Posterior vena cava (tissue), 2 donors: ENCODE measurements around the gene EIF3B. TPM values are rescaled to one million over a fixed set of nuclear protein-coding genes. Genes with fewer than 3 reads are reported as not detected.
"Not testable (repeated sequence)": the region's sequence is repeated elsewhere in the genome, so short reads cannot be mapped to it uniquely, and the experiment has no call there.

Experiments used
- DNase-seq: peaks from one replicate; pipeline ENCODE4 v3.0.0-alpha.2; 2020; ENCODE audit warnings: low spot score
- intact Hi-C, 2 donors: fragments of 100-400 bp; cut with DNase I; formaldehyde crosslinking; loops; one replicate each; pipeline versions ENCODE4 v1.14.1 to v1.14.2; 2022 to 2023
- total RNA-seq, 2 donors: library from RNA; stranded (reverse); fragmentation: NEBNext Ultra II Directional; extraction: Animal tissue kit (Norgen Biotek cat#: 25700); gene quantifications; one replicate each; pipeline ENCODE4 v1.2.1, GENCODE V29; 2021
- donor health status: DM: yes; HTN: yes; CAD: no.
- donor health status: DM: yes; HTN: yes; CAD: no.

Gene EIF3B
- total RNA-seq, 2 donors from 2014 or later: 78.1 to 90.1 TPM

DNA sequence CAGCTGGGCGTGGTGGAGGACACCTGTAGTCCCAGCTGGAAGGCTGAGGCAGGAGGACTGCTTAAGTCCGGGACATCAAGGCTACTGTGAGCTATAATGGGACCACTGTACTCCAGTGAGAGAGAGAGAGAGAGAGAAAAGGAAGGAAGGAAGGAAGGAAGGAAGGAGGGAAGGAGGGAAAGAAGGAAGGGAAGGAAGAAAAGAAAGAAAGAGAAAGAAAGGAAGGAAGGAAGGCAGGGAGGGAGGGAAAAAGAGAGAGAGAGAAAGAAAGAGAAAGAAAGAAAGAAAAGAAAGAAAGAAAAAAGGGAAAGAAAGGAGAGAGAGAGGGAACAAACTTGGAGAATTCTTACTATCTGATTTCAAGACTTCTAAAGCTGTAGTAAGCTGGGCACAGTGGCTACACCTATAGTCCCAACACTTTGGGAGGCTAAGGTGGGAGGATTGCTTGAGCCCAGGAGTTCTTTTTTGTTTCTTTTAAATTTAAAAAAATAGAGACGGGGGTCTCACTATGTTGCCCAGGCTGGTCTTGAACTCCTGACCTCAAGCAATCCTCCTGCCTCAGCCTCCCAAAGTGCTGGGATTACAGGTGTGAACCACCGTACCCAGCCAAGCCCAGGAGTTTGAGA, 21.9 kb upstream of the EIF3B start:
- DNase-seq, intact Hi-C loops: not testable (repeated sequence)

DNA sequence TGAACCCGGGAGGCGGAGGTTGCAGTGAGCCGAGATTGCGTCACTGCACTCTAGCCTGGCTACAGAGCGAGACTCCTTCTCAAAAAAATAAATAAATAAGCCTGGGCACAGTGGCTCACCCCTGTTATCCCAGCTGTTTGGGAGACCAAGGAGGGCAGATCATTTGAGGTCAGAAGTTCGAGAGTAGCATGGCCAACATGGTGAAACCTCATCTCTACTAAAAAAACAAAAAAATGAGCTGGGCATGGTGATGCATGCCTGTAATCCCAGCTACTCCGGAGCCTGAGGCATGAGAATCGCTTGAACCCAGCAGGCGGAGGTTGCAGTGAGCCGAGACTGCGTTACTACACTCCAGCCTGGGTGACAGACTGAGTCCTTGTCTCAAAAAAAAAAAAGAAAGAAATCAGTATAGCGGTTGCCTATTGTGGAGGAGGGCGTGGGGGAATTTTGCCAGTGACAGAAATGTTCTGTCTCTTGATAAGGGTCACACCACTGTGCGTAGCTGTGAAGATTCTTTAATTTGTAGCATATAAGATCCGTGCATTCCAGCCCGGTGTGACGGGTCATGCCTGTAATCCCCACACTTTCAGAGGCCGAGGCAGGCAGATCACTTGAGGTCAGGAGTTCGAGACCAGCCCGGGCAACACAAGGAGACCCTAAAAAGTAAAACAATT, 17.9 kb upstream of the EIF3B start:
- no peak for DNase-seq
- intact Hi-C loops: no loop called here

DNA sequence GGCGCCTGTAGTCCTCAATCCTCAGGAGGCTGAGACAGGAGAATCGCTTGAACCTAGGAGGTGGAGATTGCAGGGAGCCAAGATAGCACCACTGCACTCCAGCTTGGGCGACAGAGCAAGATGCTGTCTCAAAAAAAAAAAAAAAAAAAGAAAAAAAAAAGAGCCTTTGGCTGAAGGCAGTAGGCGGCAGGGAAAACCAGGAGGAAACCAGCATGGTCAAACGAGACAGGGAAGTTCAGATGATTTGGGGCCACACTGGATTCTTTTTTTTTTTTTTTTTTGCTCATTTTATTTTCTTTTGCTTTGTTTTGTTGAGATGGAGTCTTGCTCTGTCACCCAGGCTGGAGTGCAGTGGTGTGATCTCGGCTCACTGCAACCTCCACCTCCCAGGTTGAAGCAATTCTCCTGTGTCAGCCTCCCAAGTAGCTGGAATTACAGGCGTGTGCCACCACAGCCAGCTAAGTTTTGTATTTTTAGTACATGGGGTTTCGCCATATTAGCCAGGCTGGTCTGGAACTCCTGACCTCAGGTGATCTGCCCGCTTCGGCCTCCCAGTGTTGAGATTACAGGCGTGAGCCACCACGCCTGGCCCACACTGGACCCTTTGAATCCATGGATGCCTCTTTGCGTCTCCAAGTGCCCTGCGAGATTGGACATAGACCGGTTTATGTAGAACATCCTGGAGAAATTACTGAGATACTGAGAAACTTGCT, 7.1 kb upstream of the EIF3B start:
- DNase-seq: not testable (repeated sequence)
- intact Hi-C loops: loop anchor here in 1 of 2 donors (5.0 kb wide), 1 partner anchor 770 kb away; no protein-coding TSS in a partner anchor

DNA sequence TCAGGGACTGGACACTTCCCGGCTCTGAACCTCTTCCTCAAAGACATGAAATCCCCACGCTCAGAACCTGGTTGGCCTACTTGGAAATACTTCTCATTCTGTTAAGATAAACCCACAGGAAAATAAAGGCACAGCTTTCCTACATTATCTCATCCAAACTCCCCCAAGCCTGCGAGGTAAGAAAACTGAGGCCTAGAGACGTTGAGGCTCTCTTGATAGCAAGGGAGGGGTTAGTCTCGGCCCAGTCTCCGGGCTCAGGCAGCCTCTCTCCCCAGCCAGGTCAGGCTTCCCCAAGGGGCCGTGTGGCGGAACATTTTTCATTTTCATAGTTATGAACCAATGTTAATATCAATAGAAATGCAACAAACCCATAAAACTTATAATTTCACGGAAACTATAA, 4.6 kb upstream of the EIF3B start:
- intact Hi-C loops: loop anchor here in 1 of 2 donors (10.0 kb wide), 1 partner anchor 775 kb away; the partner anchor contains the start of gene PSMG3

DNA sequence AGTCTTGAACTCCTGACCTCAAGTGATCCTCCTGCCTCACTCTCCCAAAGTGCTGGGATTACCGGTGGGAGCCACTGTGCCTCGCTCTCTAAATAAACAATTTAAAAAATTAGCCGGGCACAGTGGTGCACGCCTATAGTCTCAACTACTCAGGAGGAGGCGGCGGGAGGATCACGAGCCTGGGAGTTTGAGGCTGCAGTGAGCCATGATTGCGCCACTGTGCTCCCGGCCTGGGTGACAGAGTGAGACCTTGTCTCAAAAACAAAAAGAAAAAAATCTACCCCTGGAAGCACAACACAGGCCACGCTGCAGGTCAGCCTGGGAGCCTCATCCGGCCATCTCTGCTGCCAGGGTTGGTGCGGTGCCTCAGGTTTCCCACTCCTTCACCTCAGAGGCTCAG, 3.8 kb upstream of the EIF3B start:
- DNase-seq: no peak
- intact Hi-C loops: loop anchor here in 1 of 2 donors (10.0 kb wide), 1 partner anchor 776 kb away; the partner anchor contains the start of gene PSMG3

More for the DNA sequence above, 4.6 kb upstream of the EIF3B start:
- no peak for DNase-seq

DNA sequence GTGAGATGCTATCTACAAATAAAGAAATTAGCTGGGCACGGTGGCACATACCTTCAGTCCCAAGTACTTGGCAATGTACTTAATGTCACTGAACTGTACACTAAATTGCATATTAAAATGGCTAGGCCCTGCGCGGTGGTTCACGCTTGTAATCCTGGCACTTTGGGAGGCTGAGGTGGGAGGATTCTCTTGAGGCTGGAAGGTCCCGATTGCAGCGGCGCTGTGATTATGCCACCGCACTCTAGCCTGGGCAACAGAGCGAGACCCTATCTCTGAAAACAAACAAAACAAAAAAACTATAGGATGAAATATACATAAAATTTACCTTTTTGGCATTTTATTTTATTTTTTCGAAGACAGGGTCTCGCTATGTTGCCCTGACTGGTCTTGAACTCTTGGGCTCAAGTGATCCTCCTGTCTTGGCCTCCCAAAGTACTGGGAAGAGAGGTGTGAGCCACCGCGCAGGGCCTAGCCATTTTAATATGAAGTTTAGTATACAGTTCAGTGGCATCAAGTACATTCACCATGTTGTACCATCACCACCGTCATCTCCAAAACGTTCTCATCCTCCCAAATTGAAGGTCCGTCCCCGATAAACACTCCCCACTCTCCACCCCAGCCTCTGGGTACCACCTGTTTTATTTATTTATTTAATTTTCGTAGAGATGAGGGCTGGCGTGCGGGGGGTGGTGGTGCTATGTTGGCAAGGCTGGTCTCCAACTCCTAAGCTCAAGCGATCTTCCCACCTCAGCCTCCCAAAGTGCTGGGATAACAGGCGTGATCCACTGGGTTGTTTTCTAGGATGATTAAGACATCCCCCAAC, 1.3 kb upstream of the EIF3B start:
- intact Hi-C loops: loop anchor here in 1 of 2 donors (10.0 kb wide), 1 partner anchor 779 kb away; the partner anchor contains the start of gene PSMG3
- no peak for DNase-seq

DNA sequence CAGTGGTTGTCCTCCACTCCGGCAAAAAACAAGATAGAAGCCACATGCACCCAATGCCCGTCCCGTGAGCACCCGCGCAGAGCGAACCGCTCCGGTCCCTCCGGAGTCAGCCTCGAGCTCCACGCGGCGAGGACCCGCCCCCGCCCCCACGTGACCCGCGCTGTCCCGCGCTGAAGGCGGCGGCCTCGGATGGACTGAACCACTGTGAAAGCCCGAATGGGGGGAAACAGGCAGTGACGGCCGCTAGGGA, 766 bp upstream of the EIF3B start:
- intact Hi-C loops: loop anchor here in 1 of 2 donors (10.0 kb wide), 1 partner anchor 779 kb away; the partner anchor contains the start of gene PSMG3

DNA sequence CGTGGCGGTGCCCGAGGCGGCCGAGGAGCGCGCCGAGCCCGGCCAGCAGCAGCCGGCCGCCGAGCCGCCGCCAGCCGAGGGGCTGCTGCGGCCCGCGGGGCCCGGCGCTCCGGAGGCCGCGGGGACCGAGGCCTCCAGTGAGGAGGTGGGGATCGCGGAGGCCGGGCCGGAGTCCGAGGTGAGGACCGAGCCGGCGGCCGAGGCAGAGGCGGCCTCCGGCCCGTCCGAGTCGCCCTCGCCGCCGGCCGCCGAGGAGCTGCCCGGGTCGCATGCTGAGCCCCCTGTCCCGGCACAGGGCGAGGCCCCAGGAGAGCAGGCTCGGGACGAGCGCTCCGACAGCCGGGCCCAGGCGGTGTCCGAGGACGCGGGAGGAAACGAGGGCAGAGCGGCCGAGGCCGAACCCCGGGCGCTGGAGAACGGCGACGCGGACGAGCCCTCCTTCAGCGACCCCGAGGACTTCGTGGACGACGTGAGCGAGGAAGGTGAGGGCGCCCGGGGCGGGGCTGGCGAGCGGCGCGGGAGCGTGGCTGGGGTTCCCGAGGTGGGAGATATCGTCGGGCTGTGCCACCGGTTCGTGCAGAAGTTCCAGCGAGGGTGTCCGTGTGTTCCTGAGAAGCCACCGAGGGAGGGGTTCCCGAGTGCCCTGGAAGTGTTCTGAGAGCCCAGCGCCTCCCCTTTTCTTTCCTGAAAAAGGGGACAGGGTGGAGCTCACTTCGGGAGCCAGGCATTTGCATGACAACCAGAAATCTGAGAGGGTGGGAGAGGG, 495 bp downstream of the EIF3B start:
- intact Hi-C loops: loop anchor here in 1 of 2 donors (5.0 to 10.0 kb wide), 2 partner anchors 123 to 780 kb away; partner anchors contain the start of genes MAD1L1 and PSMG3

More for the DNA sequence above, 766 bp upstream of the EIF3B start:
- peak; percentile 97 for DNase-seq

DNA sequence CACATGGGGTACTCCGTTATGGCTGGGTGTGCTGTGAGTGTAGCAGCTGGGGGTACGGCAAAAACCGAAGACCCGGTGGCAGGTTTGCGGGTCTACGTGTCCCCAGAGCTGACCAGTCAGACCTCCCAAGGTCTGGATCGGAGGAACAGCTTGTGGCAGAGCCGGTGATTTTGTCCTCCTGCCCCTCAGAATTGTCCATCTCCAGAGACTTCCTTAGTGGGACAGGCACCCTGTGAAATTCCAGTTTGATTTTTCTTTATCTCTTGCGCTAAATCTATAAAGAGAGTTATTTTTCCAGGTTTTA, 1.0 kb downstream of the EIF3B start:
- no peak for DNase-seq
- intact Hi-C loops: loop anchor here in 1 of 2 donors (5.0 to 10.0 kb wide), 2 partner anchors 123 to 781 kb away; partner anchors contain the start of genes MAD1L1 and PSMG3

More for the DNA sequence above, 495 bp downstream of the EIF3B start:
- DNase-seq: no peak

DNA sequence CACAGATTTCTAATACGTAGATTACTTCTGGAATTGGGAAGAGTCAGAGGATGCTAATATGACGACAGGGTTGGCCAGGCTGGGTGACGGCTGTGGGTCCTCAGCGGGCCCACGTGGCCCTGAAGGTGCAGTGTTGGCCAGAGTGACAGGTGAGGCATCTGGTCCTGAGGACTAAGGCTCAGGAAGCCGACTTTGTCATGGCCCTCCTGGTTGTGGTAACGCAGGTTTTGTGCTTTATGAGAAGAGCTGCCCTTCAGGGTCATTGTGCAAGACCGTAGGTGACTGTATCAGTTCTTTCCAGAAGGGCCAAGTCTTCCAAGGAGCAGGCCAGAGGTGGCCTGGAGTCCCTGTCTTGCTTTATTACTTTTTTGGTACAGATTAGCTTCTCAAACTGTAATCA, 2.5 kb downstream of the EIF3B start:
- no peak for DNase-seq
- intact Hi-C loops: loop anchor here in 1 of 2 donors (5.0 to 10.0 kb wide), 2 partner anchors 125 to 782 kb away; partner anchors contain the start of genes MAD1L1 and PSMG3

DNA sequence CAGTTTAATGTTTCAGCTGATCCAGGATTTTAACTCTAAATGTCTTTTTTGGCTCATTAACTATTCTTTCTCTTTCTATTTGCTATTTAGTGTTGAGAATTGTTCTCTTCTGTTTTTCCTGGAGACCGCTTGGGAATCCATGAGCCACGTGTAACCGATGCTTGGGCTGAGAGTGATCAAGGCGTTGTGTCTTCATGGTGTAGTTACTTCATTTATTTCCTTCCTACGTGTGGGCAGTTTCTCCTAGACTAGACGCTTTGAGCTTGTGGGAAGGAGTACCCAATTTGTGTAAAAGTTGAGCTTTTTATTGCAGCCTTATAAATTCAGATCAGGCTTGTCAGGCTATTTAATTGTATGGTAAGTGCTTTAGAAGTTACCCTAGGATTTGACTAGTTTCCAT, 2.9 kb downstream of the EIF3B start:
- no peak for DNase-seq
- intact Hi-C loops: loop anchor here in 1 of 2 donors (5.0 to 10.0 kb wide), 2 partner anchors 125 to 783 kb away; partner anchors contain the start of genes MAD1L1 and PSMG3

DNA sequence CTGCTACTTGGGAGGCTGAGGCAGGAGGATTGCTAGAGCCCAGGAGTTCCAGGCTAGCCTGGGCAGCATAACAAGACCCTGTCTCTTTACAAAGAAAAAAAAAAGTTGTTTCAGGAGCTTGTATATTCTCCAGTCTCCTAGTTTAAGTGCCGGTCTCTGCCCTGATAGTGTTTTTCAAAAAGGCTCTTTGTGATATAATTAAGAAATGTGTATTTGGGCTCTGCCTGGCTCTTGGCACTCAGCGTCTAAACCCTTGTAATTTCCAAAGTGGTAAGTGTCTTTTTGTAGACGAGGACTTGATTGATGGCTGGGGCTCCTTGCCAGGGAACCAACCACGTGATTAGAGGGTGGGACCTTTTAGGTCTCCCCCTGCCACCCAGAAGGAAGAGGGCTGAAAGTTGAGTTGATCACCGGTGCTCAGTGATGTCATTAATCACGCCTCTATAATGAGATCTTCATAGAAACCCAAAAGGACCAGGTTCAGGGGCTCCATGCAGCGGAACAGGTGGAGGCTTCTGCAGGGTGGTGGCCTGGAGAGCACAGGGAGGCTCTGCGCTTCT, 4.4 kb downstream of the EIF3B start:
- intact Hi-C loops: loop anchor here in 1 of 2 donors (5.0 to 10.0 kb wide), 2 partner anchors 127 to 784 kb away; partner anchors contain the start of genes MAD1L1 and PSMG3
- DNase-seq: no peak

DNA sequence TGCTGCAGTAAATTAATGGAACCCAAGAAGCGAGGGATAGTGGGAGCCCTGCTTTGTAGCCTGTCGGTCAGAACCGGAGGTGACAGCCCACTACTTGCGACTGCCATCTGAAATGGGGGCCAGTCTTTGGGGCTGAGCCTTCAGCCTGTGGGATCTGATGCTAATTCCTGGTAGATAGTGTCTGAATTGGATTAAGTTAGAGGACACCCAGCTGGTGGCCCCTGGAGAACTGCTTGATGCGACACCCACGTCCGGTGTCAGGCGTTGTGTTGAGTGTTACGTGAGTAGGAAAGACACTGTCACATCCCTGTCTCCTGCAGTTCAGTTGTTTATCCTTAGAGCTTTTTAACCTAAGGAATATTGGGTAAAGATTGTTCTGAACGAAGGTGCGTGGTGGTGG, 5.0 kb downstream of the EIF3B start:
- no peak for DNase-seq
- intact Hi-C loops: loop anchor here in 1 of 2 donors (5.0 to 10.0 kb wide), 2 partner anchors 127 to 785 kb away; partner anchors contain the start of genes MAD1L1 and PSMG3

DNA sequence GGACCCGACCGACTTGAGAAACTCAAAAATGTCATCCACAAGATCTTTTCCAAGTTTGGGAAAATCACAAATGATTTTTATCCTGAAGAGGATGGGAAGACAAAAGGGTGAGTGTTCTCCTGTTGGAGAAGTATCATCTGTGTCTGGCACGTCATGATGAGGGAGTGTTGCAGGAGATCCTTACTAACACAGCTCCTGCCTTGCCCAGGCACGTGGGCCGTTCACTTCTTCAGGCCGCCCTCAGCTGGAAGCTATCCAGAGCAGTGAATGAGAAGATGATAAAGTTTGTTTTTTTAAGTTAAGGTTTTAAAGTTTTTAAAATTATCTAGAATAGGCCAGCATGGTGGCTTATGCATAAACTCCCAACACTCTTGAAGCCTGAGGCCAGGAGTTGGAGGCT, 6.2 kb downstream of the EIF3B start:
- no peak for DNase-seq
- intact Hi-C loops: no loop called here

DNA sequence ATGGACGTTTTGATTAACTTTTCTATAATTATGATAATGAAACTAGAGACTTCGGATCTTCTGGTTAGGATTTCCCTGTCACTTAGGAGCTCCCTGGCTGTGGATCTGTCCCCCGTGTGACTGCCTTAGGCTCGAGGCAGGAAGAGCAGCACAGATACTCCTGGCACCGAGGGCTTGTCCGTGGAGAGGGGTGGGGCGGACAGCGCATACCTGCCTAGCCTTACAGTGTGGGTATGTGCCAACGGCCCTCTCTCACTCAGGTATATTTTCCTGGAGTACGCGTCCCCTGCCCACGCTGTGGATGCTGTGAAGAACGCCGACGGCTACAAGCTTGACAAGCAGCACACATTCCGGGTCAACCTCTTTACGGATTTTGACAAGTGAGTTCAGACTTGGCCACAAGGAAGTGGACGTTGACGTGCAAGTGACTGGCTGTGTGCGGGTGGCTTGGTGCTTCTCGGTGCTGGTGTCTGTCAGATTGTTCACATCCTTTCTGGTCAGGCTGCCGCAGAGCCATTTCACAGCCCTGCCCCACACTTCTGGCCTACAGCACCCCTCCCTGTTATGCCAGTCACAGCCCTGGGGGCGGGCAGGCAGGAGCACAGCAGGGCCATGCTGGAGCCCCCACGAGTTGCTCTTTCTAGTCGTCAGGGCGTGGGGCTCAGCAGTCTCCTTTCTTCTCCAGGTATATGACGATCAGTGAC, 7.9 kb downstream of the EIF3B start:
- intact Hi-C loops: no loop called here
- DNase-seq: no peak

DNA sequence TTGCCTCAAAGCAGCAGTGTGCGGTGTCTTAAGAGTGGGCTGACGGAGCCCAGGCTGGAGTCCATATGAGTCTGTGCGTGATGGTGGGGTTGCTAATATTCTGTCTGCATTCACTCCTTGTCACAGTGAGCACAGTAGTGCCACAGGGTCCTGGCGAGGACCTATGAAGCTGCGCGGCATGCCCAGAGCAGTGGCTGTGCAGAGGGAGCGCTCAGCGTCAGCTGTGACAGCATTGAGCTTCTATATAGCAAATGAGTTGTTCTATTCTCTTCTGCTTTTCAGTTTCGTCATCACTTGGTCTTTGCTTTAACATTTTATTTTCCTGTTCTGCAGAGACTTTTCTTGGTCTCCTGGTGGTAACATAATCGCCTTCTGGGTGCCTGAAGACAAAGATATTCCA, 14.5 kb downstream of the EIF3B start:
- intact Hi-C loops: no loop called here
- no peak for DNase-seq

DNA sequence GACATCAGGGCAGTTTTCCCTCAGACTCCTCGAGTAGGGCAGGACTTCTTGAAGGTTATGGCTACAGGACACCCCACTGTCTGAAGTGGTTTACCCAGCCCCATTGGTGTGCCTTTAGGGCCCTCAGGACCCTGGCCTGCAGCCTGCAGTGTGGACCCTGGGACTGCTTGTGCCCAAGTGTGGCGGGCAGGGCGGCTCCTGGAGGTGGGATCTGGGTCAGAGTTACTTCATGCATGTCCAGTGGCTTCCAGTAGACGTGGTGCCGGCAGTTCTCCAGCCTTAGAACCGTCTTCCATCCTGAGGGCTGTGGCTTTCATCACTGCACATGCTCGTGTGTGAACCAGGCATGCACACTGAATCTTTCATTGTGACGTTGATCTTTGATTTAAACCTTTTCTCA, 16.7 kb downstream of the EIF3B start:
- intact Hi-C loops: no loop called here

More for the DNA sequence above, 16.7 kb downstream of the EIF3B start:
- DNase-seq: no peak
